Stomach (tissue), 4 donors: Measurements from ENCODE around the gene PRX.

Experiments
- POLR2A ChIP-seq, 4 donors: fragments of 450-650 bp; IDR thresholded peaks; one replicate each; pipeline ENCODE4 v1.6.1; 2016; ENCODE audit warnings: antibody characterized with exemption in 4 of 4, control low read depth in 2 of 4, mild to moderate bottlenecking in 1 of 4, moderate library complexity in 1 of 4
- POLR2AphosphoS5 ChIP-seq, 3 donors: sonication (generic); formaldehyde crosslinking; IDR thresholded peaks; one replicate each; pipeline ENCODE4 v1.6.1; 2016; ENCODE audit warnings: antibody characterized with exemption in 3 of 3
- TF ChIP-seq, protein P1 (sequence below), 7 experiments: fragments of 450-650 bp in 4 of 7; fragments of 200-600 bp in 3 of 7; sonication (generic) in 3 of 7; IDR thresholded peaks; one replicate each; pipeline ENCODE4 v1.5.1; 2016 to 2019; ENCODE audit warnings: antibody characterized with exemption in 7 of 7, control low read depth in 2 of 7, mild to moderate bottlenecking in 1 of 7

DNA sequence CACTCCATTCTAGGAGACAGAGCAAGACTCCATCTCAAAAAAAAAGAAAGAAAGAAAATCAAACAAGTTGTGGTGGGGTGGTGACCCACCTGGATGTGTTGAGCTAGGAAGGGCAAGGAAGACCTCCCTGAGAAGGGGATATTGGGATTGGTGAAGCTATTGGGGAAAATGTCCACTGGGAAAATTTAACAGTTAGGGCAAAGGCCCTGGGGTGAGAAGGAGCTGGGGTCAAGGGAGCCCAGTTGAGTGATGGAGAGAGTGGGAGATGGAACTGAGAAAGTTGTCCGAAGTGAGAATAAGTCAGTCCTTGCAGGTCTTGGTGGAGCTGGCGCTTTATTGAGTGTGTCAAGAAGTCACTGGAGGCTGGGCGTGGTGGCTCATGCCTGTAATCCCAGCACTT is 25.1 kb upstream of the PRX start:
- TF ChIP-seq POLR2AphosphoS5 (IDR thresholded peaks at IDR 0.05) (no peak), POLR2A (IDR thresholded peaks at IDR 0.05) (no peak)
- TF ChIP-seq, protein P1, sequence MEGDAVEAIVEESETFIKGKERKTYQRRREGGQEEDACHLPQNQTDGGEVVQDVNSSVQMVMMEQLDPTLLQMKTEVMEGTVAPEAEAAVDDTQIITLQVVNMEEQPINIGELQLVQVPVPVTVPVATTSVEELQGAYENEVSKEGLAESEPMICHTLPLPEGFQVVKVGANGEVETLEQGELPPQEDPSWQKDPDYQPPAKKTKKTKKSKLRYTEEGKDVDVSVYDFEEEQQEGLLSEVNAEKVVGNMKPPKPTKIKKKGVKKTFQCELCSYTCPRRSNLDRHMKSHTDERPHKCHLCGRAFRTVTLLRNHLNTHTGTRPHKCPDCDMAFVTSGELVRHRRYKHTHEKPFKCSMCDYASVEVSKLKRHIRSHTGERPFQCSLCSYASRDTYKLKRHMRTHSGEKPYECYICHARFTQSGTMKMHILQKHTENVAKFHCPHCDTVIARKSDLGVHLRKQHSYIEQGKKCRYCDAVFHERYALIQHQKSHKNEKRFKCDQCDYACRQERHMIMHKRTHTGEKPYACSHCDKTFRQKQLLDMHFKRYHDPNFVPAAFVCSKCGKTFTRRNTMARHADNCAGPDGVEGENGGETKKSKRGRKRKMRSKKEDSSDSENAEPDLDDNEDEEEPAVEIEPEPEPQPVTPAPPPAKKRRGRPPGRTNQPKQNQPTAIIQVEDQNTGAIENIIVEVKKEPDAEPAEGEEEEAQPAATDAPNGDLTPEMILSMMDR (IDR thresholded peaks at IDR 0.05): no peak
